GM18520 (cell line): ENCODE data around the gene HPN.
"Not testable (repeated sequence)": the region's sequence is repeated elsewhere in the genome, so short reads cannot be mapped to it uniquely, and the experiment has no call there.

Experiments used
- ATAC-seq: cut with Tn5 transposase; IDR thresholded peaks from one replicate; pipeline ENCODE4 v1.9.1; 2021; ENCODE audit not compliant: unreplicated experiment

The HPN gene

DNA sequence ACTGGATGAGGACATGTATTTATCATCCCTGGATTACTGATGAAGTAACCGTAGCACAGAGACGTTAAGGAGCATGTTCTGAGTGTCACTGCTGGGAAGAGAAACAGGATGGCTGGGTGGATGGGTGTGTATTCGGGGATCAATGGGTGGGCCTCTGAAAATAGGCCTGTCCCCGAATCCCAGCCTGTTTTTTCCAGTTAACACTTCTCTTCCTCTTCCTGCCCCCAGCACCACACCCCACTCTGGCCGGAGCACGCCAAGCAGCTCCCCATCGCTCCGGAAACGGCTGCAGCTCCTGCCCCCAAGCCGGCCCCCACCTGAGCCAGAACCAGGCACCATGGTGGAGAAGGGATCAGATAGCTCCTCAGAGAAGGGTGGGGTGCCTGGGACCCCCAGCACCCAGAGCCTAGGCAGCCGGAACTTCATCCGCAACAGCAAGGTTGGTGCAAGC lies 32.6 kb upstream of the HPN start:
- ATAC-seq, result no peak

DNA sequence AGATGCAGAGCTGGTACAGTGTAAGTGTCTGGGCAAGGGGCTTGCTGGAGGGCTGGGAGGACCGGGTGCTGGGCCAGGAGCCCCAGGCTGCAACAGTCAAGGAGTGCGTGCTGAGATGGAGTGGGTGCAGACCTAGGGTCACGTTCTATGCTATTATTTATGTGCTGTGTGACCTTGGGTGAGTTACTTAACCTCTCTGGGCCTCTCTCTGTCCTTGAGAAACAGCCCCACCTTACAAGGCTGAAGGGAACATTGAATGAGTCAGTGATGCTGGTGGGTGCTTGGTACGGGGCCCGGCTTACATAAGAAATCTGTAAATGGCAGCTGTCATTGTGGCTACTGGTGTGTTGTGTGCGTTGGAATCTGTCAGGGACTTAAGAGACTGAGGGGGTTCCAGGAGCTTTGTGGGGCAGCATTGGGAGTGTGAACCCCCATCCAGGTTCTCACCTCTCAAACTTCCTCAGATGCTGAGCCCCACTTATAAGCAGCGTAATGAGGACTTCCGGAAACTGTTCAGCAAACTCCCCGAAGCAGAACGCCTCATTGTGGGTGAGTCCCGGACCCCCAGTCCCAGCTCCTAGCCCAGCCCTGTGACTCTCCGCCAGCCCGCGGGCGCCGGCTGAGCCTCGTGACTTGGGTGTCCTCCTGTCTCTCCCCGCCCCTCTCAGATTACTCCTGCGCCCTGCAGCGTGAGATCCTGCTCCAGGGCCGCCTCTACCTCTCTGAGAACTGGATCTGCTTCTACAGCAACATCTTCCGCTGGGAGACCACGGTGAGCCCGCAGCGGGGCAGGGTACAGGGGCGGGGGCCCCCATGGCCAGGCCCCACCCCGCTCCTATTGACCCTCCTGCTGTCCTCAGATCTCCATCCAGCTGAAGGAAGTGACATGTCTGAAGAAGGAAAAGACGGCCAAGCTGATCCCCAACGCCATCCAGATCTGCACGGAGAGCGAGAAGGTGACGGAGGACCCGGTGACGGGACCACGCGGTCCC lies 31.8 kb upstream of the HPN start:
- no peak for ATAC-seq

DNA sequence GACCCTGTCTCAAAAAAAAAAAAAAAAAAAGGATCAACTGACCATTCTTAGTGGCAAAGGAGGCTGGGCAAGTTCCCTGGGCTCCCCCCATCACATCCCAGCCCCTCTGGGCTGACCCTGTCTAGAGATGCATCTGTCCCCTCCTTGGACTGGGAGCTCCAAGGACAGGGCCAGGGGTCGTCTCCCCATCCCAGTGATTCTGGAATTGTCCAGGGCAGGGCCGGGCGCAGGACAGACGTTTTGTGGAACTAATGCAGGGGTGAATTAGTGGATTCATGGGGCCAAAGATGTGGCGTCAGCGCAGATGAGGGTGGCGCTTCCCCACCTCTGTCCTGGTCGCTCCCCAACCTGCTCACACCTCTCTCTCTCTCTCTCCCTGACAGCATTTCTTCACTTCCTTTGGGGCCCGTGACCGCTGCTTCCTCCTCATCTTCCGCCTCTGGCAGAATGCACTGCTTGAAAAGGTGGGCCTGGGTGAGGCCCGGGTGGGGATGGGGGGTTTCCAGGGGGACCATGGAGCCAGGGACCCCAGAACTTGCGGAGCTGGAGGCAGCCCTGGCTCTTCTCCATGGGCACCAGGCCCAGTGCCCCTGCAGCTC lies 30.3 kb upstream of the HPN start:
- ATAC-seq, result no peak

DNA sequence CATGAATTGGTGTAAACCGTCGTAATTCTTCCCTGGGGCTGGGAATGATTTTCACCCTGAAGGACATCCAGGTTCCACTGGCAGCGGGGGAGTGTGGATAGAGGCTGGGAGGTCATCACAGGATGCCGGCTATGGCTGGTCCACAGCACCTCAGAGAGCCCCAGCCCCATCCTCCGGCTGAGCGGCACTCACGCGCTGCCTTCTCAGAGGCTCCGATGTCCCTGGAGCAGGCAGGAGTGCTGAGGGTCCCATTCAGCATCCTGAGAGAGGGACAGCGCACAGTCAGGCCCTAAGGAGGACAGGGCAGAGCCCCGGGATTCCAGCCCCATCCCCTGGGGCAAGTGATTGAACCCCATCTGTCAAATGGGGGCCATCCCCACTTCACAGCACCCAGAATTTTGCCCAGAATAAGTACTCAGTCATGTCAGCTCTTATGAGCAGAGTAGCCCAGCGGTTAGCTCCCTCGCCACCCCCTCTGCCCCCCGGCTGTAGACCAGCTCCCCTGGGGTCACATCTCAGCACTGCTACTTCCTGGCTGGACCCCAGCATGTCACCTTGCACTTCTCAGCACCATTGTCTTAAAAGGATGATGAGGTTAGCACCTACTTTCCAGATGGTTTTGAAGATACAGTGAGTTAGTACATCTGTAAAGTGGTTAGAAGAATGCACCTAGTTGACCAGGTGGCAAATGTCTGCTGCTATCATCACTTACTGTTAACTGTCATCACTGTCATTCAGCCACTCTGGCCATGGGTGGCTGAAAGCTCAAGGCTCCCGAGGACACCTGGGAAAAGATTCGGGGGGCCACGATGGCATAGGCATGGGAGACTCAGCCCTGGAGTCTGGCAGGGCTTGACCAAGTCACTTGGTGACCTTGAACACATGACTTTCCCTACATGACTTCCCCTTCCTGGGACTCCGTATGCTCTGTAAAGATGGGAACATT lies 29.5 kb upstream of the HPN start:
- no peak for ATAC-seq

DNA sequence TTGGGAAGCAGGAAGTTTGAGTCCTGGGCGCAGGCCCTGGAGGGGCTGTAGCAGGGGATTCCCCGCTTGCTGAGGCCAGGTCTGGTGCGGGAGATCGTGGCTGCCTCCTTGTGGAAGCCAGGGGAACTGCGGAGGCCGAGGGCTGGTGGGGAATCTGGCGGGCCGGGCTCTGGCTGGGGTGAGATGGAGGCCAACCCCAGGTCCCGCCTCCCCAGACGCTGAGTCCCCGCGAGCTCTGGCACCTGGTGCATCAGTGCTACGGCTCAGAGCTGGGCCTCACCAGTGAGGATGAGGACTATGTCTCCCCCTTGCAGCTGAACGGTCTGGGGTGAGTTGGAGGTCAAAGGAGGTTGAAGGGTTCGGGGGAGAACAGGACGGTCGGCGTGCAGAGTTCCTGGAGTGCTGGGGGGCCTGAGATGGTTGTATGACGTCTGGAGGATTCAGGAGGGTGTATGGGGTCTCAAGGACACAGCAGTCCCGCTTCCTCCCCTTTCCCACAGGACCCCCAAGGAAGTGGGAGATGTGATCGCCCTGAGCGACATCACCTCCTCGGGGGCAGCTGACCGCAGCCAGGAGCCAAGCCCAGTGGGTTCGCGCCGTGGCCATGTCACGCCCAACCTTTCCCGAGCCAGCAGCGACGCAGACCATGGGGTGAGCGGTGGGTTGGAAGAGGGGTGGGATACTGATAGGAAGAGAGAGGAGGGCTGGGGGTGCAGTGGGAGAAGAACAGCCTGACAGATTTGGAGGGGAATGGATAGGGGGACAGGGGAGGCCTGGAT lies 28.3 kb upstream of the HPN start:
- no peak for ATAC-seq

DNA sequence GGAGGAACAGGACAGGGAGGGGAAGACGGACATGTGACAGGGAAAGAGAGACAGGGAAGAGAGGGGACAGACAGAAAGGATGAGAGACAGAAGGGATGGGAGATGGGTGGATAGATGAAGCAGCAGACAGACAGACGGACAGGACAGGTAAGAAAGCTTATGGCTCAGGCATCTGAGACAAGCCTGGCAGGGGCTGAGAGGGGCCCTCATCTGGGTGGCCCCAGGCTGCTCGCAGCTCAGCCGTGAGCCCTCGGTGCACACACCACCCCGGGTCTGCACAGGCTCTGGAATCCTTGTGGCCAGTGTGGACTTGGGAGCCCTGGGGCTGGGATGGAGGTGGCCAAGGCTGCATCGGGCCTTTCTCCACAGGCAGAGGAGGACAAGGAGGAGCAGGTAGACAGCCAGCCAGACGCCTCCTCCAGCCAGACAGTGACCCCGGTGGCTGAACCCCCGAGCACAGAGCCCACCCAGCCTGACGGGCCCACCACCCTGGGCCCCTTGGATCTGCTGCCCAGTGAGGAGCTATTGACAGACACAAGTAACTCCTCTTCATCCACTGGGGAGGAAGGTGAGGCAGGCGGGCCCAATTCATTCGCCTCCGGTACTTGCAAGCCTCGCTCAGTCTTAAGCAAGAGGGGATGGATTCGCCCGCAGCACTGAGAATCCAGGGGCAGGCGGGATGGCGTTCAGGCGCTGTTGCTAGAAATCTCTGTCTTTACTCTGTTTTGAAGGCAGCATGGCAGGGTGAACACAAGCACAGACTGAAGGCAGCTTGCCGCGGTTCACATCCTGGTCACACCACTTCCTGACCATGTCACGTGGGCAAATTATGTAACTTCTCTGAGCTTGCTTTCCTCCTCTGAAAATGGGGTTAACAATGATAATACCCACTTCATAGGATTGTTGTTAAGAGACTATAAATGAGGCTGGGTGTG lies 27.4 kb upstream of the HPN start:
- no peak for ATAC-seq

DNA sequence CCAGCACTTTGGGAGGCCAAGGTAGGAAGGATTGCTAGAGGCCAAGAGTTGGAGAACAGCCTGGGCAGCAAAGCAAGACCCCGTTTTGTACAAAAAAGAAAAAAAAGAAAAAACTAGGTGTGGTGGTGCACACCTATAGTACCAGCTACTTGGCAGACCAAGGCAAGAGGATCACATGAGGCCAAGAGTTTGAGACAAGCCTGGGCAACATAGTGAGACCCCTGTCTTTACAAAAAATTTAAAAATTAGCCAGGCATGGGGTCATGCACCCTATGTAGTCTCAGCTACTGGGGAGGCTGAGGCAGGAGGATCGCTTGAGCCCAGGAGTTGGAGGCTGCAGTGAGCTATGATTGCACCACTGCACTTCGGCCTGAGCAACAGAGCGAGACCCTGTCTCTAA lies 26.7 kb upstream of the HPN start:
- ATAC-seq, result not testable (repeated sequence)

DNA sequence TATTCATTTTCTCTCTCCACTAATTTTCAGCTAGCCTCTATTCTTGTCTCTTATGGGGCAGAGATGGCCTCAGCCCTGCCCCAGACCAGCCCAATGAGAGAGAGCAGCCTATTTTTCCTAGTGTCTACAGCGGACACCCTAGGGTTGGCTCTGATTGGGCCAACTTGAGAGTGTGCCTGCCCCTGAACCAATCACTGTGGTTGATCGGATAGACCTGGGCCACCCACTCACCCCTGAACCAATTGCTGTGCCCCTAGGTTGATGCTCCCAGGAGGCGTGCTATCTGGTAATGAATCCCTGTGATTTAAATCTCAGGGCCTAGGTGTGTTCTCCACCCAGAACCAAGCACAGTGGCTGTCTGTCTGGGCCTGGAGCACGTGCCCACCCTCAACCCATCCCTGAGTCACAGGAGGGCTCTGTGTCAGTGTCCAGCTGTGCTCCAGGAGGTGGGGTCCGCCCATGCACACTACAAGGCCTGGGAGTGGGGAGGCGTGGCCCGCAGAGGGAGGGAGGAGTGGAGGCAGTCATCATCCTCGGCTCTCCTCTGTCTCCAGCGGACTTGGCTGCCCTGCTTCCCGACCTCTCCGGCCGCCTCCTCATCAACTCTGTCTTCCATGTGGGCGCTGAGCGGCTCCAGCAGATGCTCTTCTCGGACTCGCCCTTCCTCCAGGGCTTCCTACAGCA lies 26.1 kb upstream of the HPN start:
- ATAC-seq, result no peak

DNA sequence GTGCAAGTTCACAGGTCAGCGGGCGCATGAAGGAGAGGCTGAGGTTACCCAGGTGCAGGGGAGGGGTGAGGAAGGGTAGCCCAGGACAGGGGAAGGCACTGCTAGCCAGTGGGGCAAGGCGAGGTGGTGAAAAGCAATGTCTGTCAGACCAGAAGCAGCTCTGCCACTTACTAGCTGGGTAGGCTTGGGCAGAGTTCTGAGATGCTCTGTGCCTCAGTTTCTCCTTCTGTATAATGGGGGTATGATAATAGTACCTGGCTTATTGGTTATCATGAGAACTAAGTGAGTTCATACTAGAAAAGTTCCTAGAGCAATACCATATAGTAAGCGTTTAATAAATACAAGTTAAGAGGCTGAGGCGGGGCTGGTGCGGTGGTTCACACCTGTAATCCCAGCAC lies 25.6 kb upstream of the HPN start:
- ATAC-seq, result no peak

DNA sequence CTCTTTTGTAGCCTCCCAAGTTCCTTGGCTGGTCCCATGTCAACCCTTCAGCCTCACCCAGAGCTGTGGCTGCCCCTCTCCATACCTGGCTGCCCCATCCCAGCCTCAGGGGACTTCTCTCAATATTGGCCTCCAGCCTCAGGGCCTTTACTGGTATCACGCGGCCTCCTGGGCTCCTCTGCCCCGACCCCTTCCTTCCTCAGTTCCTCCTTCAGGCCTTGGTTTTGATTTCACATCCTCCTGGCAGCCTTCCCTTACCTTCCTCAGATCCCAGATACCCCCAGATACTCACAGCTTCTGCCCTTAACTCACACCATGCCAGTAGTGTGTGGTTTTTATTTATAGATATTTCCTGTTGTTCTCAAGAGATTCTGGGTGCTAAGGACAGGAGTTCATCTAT lies 24.0 kb upstream of the HPN start:
- no peak for ATAC-seq

DNA sequence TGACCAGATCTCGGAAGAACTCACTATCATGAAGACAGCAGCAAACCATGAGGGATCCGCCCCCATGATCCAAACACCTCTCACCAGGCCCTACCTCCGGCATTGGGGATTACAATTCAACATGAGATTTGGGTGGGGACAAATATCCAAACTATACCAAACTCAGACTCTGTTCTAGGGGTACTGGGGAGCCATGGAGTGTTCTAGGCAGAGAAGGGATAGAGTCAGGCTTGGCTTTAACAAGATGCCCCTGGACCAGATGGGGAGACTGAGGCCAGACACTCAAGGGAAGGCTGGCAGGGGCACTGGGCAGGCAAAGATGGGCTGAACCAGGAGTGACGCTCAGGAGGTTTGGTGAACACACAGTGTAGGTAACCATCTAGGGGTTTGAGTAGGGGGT lies 23.1 kb upstream of the HPN start:
- no peak for ATAC-seq

DNA sequence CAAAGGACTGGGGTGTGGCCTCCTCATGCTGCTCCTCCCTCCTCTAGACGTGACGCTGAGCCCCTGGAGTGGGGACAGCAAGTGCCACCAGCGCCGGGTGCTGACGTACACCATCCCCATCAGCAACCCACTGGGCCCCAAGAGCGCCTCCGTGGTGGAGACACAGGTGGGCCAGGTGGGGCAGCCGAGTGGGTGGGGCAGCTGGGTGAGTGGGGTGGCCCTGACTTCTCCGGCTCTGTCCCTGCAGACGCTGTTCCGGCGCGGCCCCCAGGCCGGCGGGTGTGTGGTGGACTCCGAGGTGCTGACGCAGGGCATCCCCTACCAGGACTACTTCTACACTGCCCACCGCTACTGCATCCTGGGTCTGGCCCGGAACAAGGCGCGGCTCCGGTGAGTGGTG lies 22.4 kb upstream of the HPN start:
- no peak for ATAC-seq

DNA sequence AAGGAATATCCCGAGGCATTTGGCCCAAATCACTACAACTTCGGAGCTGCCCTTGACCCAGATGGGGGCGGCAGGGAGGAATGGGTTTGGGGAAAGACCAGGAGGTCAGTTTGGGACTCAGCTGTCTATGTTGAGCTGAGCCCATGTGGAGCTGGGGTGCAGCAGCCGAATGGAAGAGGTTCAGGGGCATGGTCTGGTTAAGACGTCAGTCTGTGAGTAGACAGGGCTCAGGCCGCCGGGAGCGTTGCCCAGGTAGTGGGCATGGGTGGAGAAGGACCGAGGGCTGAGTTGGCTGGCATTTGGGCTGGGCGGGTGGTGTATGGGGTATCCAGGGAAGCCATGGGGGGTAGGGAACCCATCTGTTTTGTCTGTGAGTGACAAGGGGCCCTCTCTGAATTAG lies 20.5 kb upstream of the HPN start:
- no peak for ATAC-seq

DNA sequence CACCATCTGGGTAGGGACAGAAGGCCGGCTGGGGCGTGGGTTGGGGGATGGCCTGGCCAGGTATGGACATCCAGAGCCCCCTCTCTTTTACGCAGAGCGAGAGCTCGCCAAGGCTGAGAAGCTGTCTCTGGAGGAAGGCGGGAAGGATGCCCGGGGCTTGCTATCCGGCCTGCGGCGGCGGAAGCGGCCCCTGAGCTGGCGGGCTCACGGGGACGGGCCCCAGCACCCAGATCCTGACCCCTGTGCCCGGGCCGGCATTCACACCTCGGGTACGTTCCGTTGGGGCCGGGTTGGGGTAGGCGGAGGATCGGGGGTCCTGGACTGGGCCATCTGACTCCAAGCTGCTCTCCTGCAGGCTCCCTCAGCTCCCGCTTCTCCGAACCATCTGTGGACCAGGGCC lies 19.9 kb upstream of the HPN start:
- ATAC-seq, result no peak

DNA sequence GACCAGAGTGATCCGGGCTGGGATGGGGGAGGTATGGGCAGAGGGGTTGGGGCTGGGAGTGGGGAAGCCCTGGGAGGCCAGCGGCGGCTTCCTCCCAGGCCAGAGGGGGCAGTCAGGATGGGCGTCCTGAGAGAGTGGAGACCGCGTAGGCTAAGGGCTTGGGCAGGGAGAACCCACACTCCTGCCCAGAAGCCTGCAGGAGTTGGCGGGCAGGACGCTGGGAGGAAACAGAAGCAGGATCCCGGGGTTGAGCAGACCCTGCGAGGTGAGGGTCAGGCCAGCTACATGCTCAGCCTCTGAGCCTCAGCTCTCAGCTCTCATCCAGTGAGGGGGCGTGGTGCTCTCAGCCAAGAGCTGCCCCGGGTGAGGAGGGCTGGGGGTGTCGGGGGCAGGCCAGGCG lies 19.1 kb upstream of the HPN start:
- no peak for ATAC-seq

DNA sequence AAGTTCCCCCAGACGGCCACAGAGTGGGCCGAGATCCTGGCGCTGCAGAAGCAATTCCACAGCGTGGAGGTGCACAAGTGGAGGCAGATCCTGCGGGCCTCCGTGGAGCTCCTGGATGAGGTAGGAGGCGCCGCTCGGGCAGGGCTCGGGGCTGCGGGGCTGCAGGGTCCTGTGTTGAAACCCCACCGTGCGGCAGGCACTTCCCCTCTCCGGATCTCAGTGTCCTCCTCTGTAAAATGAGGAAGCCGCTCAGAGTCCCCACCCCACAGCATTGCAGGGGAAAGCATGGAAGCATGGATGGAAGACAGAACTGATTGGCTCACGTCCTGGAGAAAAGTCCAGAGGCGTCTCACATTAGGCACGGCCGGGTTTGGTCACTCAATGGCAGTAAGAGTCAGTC lies 18.1 kb upstream of the HPN start:
- no peak for ATAC-seq

DNA sequence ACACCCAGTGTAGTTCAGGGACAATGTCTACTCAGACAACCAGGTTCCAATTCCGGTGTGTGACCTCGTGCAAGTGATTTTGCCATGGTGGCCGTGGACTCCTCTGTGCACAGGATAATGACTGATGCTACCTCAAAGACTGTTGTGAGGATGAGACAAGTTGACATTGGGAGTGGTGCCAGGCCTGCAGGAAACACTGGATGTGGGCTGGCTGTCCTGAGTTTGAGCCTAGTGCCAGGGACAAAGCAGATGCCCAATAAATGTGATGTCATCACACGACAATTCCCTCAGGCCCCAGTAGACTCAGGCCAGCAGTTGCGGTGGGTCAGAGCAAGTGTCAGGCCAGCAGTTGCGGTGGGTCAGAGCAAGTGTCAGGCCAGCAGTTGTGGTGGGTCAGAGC lies 17.4 kb upstream of the HPN start:
- ATAC-seq, result no peak

DNA sequence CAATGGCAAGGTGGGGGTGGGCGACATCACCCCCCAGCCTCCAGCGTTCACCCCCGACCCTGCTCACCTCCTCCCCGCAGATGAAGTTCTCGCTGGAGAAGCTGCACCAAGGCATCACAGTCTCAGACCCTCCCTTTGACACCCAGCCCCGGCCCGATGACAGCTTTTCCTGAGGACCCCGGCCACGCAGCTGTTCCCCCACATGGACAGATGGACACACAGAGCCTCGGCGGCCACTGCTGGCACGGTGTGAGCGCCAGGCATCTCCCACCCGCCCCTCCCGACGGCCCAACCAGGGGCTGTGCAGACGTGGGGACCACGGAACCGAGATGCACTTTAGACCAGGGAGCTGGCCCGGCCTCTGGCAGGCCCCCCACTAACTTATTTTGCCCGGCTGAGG lies 15.6 kb upstream of the HPN start:
- ATAC-seq, result no peak

DNA sequence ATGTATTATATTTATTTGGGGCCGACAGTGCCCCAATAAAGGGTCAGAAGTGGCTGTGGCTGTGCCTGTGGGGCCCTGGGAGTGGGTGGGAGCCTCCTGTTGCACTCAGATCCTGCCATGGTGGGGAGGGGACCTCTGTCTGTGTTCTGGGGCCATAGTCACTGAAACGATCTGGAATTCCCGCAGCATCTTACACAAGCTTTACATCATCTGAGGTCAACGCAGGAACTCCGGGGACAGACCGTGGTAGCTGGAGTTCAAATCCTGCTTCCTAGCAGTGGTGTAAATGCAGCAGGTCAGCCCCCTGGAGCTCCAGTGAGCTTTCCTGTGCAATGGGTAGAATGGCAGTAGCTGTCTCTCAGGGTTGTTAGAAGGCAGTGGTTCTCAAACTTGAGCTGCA lies 15.1 kb upstream of the HPN start:
- no peak for ATAC-seq
